Suprapubic skin (tissue), 4 donors: Measurements from ENCODE around the gene CXCL12.

Experiments
- EP300 ChIP-seq: sonication (generic); formaldehyde crosslinking; IDR thresholded peaks from one replicate; pipeline ENCODE4 v1.6.1; 2017; ENCODE audit warnings: antibody characterized with exemption
- POLR2A ChIP-seq, 2 donors: fragments of 450-650 bp; IDR thresholded peaks; one replicate each; pipeline ENCODE4 v1.6.1; 2017; ENCODE audit warnings: antibody characterized with exemption in 2 of 2, mild to moderate bottlenecking in 2 of 2, moderate library complexity in 2 of 2
- POLR2AphosphoS5 ChIP-seq, 3 donors: sonication (generic); formaldehyde crosslinking; IDR thresholded peaks; one replicate each; pipeline ENCODE4 v1.6.1; 2017; ENCODE audit warnings: antibody characterized with exemption in 3 of 3
- TF ChIP-seq, protein P1 (sequence below), 2 donors: fragments of 200-600 bp in 1 of 2; fragments of 450-650 bp in 1 of 2; sonication (generic) in 1 of 2; IDR thresholded peaks; one replicate each; pipeline ENCODE4 v1.5.1; 2016 to 2019; ENCODE audit warnings: antibody characterized with exemption in 2 of 2, mild to moderate bottlenecking in 1 of 2, moderate library complexity in 1 of 2

DNA sequence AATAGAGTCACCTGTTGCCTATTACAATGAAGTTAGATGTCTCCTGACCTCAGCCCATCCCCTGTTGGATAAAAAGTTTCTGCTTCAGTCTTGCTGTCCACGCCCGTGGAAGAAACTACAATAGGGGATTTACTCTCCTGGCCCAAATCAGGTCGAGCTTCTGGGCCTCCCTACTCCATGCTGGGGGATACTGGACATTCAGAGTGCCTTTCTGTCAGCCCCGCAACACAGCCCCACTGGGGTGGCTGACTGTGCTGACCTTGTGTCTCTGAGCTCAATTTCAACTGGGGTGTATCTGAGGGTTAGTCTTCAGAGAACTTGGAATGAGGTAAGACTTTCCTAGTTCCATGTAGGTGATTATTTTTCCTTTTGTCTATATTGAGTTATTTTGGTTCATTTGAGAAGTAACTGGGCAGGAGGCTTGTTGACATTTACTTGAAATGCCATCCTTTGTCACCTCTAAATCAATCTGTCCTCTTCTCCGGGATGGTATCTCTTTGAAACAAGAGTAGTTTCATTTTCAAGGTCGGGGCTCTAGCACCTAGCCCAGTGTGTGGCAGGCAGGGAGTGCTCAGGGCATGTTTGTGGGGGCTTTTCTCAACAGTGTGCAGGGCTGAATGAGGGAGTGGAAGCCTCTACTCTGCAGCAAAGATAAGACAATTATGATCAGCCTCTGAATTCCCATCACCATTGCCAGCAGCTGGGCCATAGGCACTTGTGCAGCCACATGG is 17.7 kb upstream of the CXCL12 start:
- TF ChIP-seq POLR2A (IDR thresholded peaks at IDR 0.05) (no peak), POLR2AphosphoS5 (IDR thresholded peaks at IDR 0.05) (no peak), EP300 (no peak)
- TF ChIP-seq, protein P1, sequence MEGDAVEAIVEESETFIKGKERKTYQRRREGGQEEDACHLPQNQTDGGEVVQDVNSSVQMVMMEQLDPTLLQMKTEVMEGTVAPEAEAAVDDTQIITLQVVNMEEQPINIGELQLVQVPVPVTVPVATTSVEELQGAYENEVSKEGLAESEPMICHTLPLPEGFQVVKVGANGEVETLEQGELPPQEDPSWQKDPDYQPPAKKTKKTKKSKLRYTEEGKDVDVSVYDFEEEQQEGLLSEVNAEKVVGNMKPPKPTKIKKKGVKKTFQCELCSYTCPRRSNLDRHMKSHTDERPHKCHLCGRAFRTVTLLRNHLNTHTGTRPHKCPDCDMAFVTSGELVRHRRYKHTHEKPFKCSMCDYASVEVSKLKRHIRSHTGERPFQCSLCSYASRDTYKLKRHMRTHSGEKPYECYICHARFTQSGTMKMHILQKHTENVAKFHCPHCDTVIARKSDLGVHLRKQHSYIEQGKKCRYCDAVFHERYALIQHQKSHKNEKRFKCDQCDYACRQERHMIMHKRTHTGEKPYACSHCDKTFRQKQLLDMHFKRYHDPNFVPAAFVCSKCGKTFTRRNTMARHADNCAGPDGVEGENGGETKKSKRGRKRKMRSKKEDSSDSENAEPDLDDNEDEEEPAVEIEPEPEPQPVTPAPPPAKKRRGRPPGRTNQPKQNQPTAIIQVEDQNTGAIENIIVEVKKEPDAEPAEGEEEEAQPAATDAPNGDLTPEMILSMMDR (IDR thresholded peaks at IDR 0.05), result no peak
